ENCODE data around the gene MKLN1. TPM values are rescaled to one million over a fixed set of nuclear protein-coding genes. Genes with fewer than 3 reads are reported as not detected.

Gene MKLN1
- total RNA-seq, 1 donor from 2014 or later, result 61.7 TPM

DNA sequence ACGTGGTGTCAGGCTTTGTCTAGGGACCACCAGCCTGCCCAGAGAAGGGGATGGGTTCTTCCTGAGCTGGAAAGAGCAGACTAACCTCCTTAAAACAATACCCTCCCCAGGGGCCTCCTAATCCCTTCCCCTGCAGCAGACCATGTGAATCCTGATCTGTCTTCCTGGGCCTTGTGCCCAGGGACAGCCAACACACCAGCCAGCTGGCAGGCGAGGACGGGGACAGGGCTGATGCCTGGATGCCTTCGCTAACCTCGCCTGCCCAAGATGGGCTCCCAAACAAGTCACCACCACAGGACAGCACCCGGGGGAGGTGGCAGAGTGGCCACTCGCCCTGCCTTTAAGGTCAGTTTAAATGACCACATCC is 211.1 kb downstream of the MKLN1 start:
- Mint-ChIP-seq H3K4me1 (peaks cover 23% of the 10 kb centered on the region), H3K9me3 (no peaks in the 10 kb centered on the region), H3K27ac (peak overlapping the region; percentile 90), H3K4me3 (no peak overlapping the region), H3K27me3 (ENCODE audit: low read depth) (no peaks in the 10 kb centered on the region), H3K36me3 (peaks cover 4% of the 10 kb centered on the region)
- TF ChIP-seq, protein P1, sequence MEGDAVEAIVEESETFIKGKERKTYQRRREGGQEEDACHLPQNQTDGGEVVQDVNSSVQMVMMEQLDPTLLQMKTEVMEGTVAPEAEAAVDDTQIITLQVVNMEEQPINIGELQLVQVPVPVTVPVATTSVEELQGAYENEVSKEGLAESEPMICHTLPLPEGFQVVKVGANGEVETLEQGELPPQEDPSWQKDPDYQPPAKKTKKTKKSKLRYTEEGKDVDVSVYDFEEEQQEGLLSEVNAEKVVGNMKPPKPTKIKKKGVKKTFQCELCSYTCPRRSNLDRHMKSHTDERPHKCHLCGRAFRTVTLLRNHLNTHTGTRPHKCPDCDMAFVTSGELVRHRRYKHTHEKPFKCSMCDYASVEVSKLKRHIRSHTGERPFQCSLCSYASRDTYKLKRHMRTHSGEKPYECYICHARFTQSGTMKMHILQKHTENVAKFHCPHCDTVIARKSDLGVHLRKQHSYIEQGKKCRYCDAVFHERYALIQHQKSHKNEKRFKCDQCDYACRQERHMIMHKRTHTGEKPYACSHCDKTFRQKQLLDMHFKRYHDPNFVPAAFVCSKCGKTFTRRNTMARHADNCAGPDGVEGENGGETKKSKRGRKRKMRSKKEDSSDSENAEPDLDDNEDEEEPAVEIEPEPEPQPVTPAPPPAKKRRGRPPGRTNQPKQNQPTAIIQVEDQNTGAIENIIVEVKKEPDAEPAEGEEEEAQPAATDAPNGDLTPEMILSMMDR (IDR thresholded peaks at IDR 0.05; ENCODE audit: unreplicated experiment), result no peak
- no peak for DNase-seq (ENCODE audit: low spot score in 2 of 2, unreplicated experiment in 2 of 2)

GRCh38 chr7:131540491-131541162 is 213.0 kb downstream of the MKLN1 start:
- Mint-ChIP-seq H3K4me3 (no peak overlapping the region), H3K27me3 (ENCODE audit: low read depth) (no peaks in the 10 kb centered on the region), H3K27ac (peak overlapping the region; percentile 57), H3K36me3 (peaks cover 4% of the 10 kb centered on the region), H3K9me3 (no peaks in the 10 kb centered on the region), H3K4me1 (peaks cover 33% of the 10 kb centered on the region)
- DNase-seq (ENCODE audit: low spot score in 2 of 2, unreplicated experiment in 2 of 2), result no peak
- TF ChIP-seq, protein P1 (IDR thresholded peaks at IDR 0.05; ENCODE audit: unreplicated experiment), result no peak

DNA sequence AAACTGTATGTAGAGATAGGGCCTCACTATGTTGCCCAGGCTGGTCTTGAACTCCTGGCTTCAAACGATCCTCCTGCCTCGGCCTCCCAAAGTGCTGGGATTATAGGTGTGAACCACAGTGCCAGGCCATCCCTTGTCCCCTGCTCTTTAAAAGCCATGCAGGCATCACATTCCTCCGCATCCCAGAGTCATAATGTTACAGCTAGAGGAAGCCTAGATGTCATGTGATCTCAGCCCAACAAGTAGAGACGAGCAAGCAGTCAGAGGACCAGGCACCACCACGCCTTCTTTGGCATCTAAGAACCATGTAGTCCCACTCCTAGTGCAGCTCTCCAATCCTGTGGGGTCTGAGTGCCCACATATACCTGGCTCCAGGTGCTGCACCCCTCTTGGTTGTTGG is 215.6 kb downstream of the MKLN1 start:
- Mint-ChIP-seq H3K4me1 (peaks cover 30% of the 10 kb centered on the region), H3K27me3 (ENCODE audit: low read depth) (no peaks in the 10 kb centered on the region), H3K4me3 (no peak overlapping the region), H3K9me3 (peaks cover 1% of the 10 kb centered on the region), H3K36me3 (peaks cover 5% of the 10 kb centered on the region), H3K27ac (no peak overlapping the region)
- DNase-seq (ENCODE audit: low spot score in 2 of 2, unreplicated experiment in 2 of 2), result no peak
- TF ChIP-seq, protein P1 (IDR thresholded peaks at IDR 0.05; ENCODE audit: unreplicated experiment), result no peak

DNA sequence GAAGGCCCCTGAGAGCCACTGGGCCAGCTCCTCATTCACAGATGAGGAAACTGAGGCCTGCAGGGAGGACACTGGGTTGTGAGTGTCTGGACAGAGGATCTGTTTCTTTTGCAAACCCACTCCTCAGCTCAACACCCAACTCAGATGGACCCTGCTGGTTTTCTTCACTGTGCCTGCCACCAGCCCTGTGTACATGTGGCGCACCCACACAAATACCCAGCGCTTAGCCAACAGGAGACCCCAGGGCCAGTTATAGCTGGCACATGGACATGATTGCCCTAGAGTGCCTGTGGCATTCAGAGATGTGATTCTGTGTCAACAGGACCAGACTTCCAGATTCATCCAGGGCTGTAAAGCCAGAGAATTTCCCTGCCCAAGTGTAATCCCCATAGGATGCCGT is 216.3 kb downstream of the MKLN1 start:
- peaks cover 25% of the 10 kb centered on the region for H3K4me1 Mint-ChIP-seq
- TF ChIP-seq, protein P1 (IDR thresholded peaks at IDR 0.05; ENCODE audit: unreplicated experiment), result no peak
- peaks cover 6% of the 10 kb centered on the region for H3K9me3 Mint-ChIP-seq
- no peaks in the 10 kb centered on the region for H3K27me3 Mint-ChIP-seq (ENCODE audit: low read depth)
- DNase-seq (ENCODE audit: low spot score in 2 of 2, unreplicated experiment in 2 of 2), result no peak
- no peak overlapping the region for H3K4me3 Mint-ChIP-seq
- no peak overlapping the region for H3K27ac Mint-ChIP-seq
- H3K36me3 Mint-ChIP-seq, result peaks cover 9% of the 10 kb centered on the region

GRCh38 chr7:131544449-131545301 is 217.0 kb downstream of the MKLN1 start:
- Mint-ChIP-seq H3K4me3 (no peak overlapping the region), H3K27ac (peak overlapping the region; percentile 58), H3K4me1 (peaks cover 24% of the 10 kb centered on the region)

More at GRCh38 chr7:131544449-131545301, 217.0 kb downstream of the MKLN1 start:
- TF ChIP-seq, protein P1 (IDR thresholded peaks at IDR 0.05; ENCODE audit: unreplicated experiment), result no peak
- Mint-ChIP-seq H3K9me3 (peaks cover 6% of the 10 kb centered on the region), H3K36me3 (peaks cover 9% of the 10 kb centered on the region), H3K27me3 (ENCODE audit: low read depth) (no peaks in the 10 kb centered on the region)
- no peak for DNase-seq (ENCODE audit: low spot score in 2 of 2, unreplicated experiment in 2 of 2)
